ENCODE results near the gene CYB5A.

The CYB5A gene

GRCh38 chr18:74314759-74315463 is 23.1 kb upstream of the CYB5A start:
- no peak overlapping the region for H3K4me3 ChIP-seq (ENCODE audit: low read depth, low read length)
- TF ChIP-seq, protein P1, sequence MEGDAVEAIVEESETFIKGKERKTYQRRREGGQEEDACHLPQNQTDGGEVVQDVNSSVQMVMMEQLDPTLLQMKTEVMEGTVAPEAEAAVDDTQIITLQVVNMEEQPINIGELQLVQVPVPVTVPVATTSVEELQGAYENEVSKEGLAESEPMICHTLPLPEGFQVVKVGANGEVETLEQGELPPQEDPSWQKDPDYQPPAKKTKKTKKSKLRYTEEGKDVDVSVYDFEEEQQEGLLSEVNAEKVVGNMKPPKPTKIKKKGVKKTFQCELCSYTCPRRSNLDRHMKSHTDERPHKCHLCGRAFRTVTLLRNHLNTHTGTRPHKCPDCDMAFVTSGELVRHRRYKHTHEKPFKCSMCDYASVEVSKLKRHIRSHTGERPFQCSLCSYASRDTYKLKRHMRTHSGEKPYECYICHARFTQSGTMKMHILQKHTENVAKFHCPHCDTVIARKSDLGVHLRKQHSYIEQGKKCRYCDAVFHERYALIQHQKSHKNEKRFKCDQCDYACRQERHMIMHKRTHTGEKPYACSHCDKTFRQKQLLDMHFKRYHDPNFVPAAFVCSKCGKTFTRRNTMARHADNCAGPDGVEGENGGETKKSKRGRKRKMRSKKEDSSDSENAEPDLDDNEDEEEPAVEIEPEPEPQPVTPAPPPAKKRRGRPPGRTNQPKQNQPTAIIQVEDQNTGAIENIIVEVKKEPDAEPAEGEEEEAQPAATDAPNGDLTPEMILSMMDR (IDR thresholded peaks at IDR 0.05; ENCODE audit: borderline replicate concordance, insufficient read depth, low read depth, low read length) = no peak

DNA sequence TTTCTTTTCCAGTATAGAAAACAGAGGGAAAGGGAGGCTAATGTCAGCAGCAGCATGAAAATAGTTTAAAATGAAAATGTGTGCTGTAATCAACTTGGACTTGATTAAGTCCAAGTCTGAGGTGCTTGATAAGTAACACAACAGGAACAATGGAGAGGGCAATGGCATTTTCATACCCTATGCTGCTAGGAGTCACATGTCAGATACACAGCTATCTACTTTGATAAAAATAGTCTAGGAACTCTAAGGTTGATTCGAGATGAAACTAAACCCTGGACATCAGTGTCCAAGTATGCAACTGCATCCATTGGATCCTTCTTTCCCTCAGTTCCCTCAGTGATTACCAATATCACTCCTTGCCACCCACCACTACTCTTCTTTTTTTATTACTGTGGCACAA is 19.2 kb upstream of the CYB5A start:
- TF ChIP-seq, protein P1 (IDR thresholded peaks at IDR 0.05; ENCODE audit: borderline replicate concordance, insufficient read depth, low read depth, low read length) = no peak
- H3K4me3 ChIP-seq (ENCODE audit: low read depth, low read length) = no peak overlapping the region

DNA sequence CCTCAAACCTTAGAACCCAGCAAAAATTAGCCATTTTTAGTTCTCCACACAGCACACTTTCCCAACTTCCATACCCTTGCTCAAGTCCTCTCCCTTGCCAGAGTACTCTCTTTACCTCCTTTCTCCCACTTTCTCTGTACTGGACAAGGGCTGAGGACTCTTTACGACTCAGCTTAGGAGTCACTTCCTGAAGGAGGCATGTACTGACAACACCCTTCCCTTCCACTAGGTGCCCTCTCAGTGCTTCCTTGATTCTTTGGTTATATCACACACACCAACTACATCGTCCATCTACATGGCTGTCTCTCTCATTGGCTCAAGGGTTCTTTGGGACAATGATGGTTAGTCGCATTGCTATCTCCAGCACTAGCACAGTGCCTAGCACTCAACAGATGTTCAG is 18.6 kb upstream of the CYB5A start:
- no peak overlapping the region for H3K4me3 ChIP-seq (ENCODE audit: low read depth, low read length)
- TF ChIP-seq, protein P1 (IDR thresholded peaks at IDR 0.05; ENCODE audit: borderline replicate concordance, insufficient read depth, low read depth, low read length) = peak; percentile 51; the same call in 1 of the 2 replicates

- TF ChIP-seq, protein P1 (IDR thresholded peaks at IDR 0.05; ENCODE audit: borderline replicate concordance, insufficient read depth, low read depth, low read length) = no peak
- H3K4me3 ChIP-seq (ENCODE audit: low read depth, low read length) = no peak overlapping the region
These were observed 12.2 kb upstream of the CYB5A start for GRCh38 chr18:74303936-74304335.

GRCh38 chr18:74303306-74303705 is 11.5 kb upstream of the CYB5A start:
- no peak overlapping the region for H3K4me3 ChIP-seq (ENCODE audit: low read depth, low read length)
- TF ChIP-seq, protein P1 (IDR thresholded peaks at IDR 0.05; ENCODE audit: borderline replicate concordance, insufficient read depth, low read depth, low read length) = no peak

- no peak overlapping the region for H3K4me3 ChIP-seq (ENCODE audit: low read depth, low read length)
- TF ChIP-seq, protein P1 (IDR thresholded peaks at IDR 0.05; ENCODE audit: borderline replicate concordance, insufficient read depth, low read depth, low read length) = no peak
These were observed 8.0 kb upstream of the CYB5A start for GRCh38 chr18:74299746-74300145.

DNA sequence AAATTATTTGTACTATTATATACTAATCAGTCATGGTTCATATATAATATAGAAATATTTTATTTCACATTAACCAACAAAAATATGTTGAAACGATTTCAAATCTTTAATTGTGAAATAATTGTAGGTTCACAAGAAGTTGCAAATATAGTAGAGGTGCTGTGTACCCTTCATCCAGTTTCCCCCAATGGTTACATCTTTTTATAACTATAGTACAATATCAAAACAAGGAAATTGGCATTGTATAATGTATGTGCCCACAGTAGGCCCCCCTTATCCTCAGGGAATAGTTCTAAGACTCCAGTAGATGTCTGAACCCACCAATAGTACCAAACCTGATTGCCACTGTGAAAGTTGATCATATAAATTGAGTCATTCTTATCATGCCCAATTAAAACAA is 7.4 kb upstream of the CYB5A start:
- no peak overlapping the region for H3K4me3 ChIP-seq (ENCODE audit: low read depth, low read length)
- TF ChIP-seq, protein P1 (IDR thresholded peaks at IDR 0.05; ENCODE audit: borderline replicate concordance, insufficient read depth, low read depth, low read length) = no peak
